Smooth muscle cell of the brain vasculature (primary cell): ENCODE results near the gene C16orf86.

Experiments
- DNase-seq: peaks from one replicate; pipeline ENCODE4 v3.0.0-alpha.2; 2012; ENCODE audit warnings: low read depth, low spot score

C16orf86 gene

GRCh38 chr16:67666559-67667452 is at the start of gene C16orf86, which contains the start of gene ENKD1:
C16orf86 (plus strand) TSS chr16:67666814; CDS start chr16:67666971, 157 bp downstream.
ENKD1 (minus strand) TSS chr16:67666750; CDS start chr16:67666442, 308 bp downstream.
- DNase-seq = no peak

- DNase-seq = no peak
Observed at GRCh38 chr16:67628216-67628615, 38.4 kb upstream of the C16orf86 start.

- DNase-seq = peak; percentile 23
Observed at GRCh38 chr16:67632415-67633172, 34.0 kb upstream of the C16orf86 start.

- no peak for DNase-seq
Observed at GRCh38 chr16:67636713-67637112, 29.9 kb upstream of the C16orf86 start.

GRCh38 chr16:67637625-67638024 is 29.0 kb upstream of the C16orf86 start:
- no peak for DNase-seq

GRCh38 chr16:67641779-67642708 is 24.6 kb upstream of the C16orf86 start:
- DNase-seq = no peak

GRCh38 chr16:67644038-67644437 is 22.6 kb upstream of the C16orf86 start:
- DNase-seq = no peak

GRCh38 chr16:67645397-67646121 is 21.1 kb upstream of the C16orf86 start:
- no peak for DNase-seq

- DNase-seq = no peak
Observed at GRCh38 chr16:67647111-67647651, 19.4 kb upstream of the C16orf86 start.

GRCh38 chr16:67647681-67648080 is 18.9 kb upstream of the C16orf86 start:
- DNase-seq = no peak

GRCh38 chr16:67648088-67648763 is 18.4 kb upstream of the C16orf86 start:
- DNase-seq = no peak

GRCh38 chr16:67648764-67649407 is 17.7 kb upstream of the C16orf86 start:
- DNase-seq = no peak

GRCh38 chr16:67649494-67649931 is 17.1 kb upstream of the C16orf86 start:
- DNase-seq = no peak

- no peak for DNase-seq
Observed at GRCh38 chr16:67650023-67650422, 16.6 kb upstream of the C16orf86 start.

- DNase-seq = no peak
Observed at GRCh38 chr16:67651039-67651438, 15.6 kb upstream of the C16orf86 start.

GRCh38 chr16:67651847-67652246 is 14.8 kb upstream of the C16orf86 start:
- DNase-seq = no peak

- DNase-seq = no peak
Observed at GRCh38 chr16:67652578-67653127, 14.0 kb upstream of the C16orf86 start.

- DNase-seq = no peak
Observed at GRCh38 chr16:67653128-67653788, 13.4 kb upstream of the C16orf86 start.
